H1 (cell line): ENCODE measurements around the gene NOC2L. TPM values are rescaled to one million over a fixed set of nuclear protein-coding genes. Genes with fewer than 3 reads are reported as not detected.

ENCODE experiments used
- CTCF ChIA-PET: fragments of 300-600 bp; sonication (Branson Sonifier 250); formaldehyde crosslinking; loops from one replicate; lab custom pipeline; 2021; ENCODE audit not compliant: partially characterized antibody; lab: Charles Lee
- POLR2A ChIA-PET: fragments of 300-600 bp; sonication (Branson Sonifier 250); formaldehyde crosslinking; loops from one replicate; lab custom pipeline; 2021; ENCODE audit warnings: inconsistent platforms; ENCODE audit not compliant: partially characterized antibody; lab: Charles Lee
- DNase-seq, 2 experiments: peaks; one replicate each; pipeline versions ENCODE4 v3.0.0 to v3.0.0-alpha.2; 2010 to 2022; ENCODE audit warnings: low spot score in 2 of 2, low read depth in 1 of 2, mixed read lengths in 1 of 2
- FAIRE-seq: peaks from 2 replicates; lab custom pipeline; 2011; peaks lifted over from hg19 to GRCh38; lab: Jason Lieb, UNC
- H2AFZ ChIP-seq: 2 replicates; pipeline ENCODE4 v1.8.1; 2012; ENCODE audit warnings: low read length, inconsistent platforms
- H2AK5ac ChIP-seq: 2 replicates; pipeline ENCODE4 v1.6.1; 2013; ENCODE audit warnings: low read depth, low read length
- H2BK120ac ChIP-seq: replicated peaks from 2 replicates; pipeline ENCODE3; 2013; ENCODE audit warnings: low read depth, low read length, inconsistent platforms
- H2BK12ac ChIP-seq: 2 replicates; pipeline ENCODE4 v1.6.1; 2013; ENCODE audit warnings: low read depth, low read length
- H2BK15ac ChIP-seq: 2 replicates; pipeline ENCODE4 v1.6.1; 2013; ENCODE audit warnings: low read length
- H2BK20ac ChIP-seq: 2 replicates; pipeline ENCODE4 v1.6.1; 2013; ENCODE audit warnings: low read length
- H2BK5ac ChIP-seq: 2 replicates; pipeline ENCODE4 v1.6.1; 2013; ENCODE audit warnings: low read depth, low read length
- H3K14ac ChIP-seq: 2 replicates; pipeline ENCODE4 v1.6.1; 2013; ENCODE audit warnings: inconsistent platforms; ENCODE audit not compliant: insufficient read length
- H3K18ac ChIP-seq: 2 replicates; pipeline ENCODE4 v1.6.1; 2013; ENCODE audit warnings: low read length; ENCODE audit errors: extremely low read depth
- H3K23ac ChIP-seq: 2 replicates; pipeline ENCODE4 v1.6.1; 2013; ENCODE audit warnings: inconsistent platforms; ENCODE audit not compliant: insufficient read length
- H3K23me2 ChIP-seq: 2 replicates; pipeline ENCODE4 v1.6.1; 2013; ENCODE audit warnings: low read depth, low read length
- H3K27ac ChIP-seq: 2 replicates; pipeline ENCODE4 v1.6.1; 2011; ENCODE audit warnings: low read depth, low read length, inconsistent platforms
- H3K27me3 ChIP-seq, 4 experiments: replicated peaks in 1 of 4; 1 replicate in 1 of 4; 2 replicates in 3 of 4; pipeline versions ENCODE4 v1.6.1 to v1.8.1; 2011 to 2013; ENCODE audit warnings: low read length in 3 of 4, mild to moderate bottlenecking in 3 of 4, inconsistent platforms in 2 of 4, mixed read lengths in 2 of 4, moderate library complexity in 1 of 4; ENCODE audit not compliant: control insufficient read depth in 3 of 4, insufficient read depth in 3 of 4; ENCODE audit errors: extremely low read depth in 1 of 4
- H3K36me3 ChIP-seq, 4 experiments: 2 replicates each; pipeline versions ENCODE4 v1.6.1 to v1.8.1; 2011 to 2013; ENCODE audit warnings: mild to moderate bottlenecking in 4 of 4, low read length in 3 of 4, moderate library complexity in 2 of 4, control low read depth in 1 of 4, inconsistent platforms in 1 of 4; ENCODE audit not compliant: insufficient read depth in 4 of 4, control insufficient read depth in 2 of 4
- H3K4ac ChIP-seq: replicated peaks from 2 replicates; pipeline ENCODE3; 2013; ENCODE audit warnings: low read length, low read depth, mixed read lengths, inconsistent platforms; ENCODE audit not compliant: insufficient read length
- H3K4me1 ChIP-seq, 4 experiments: replicated peaks in 1 of 4; 1 replicate in 1 of 4; 2 replicates in 3 of 4; pipeline versions ENCODE4 v1.6.1 to v1.8.1; 2011 to 2013; ENCODE audit warnings: low read length in 3 of 4, inconsistent platforms in 2 of 4, mixed read lengths in 1 of 4; ENCODE audit not compliant: insufficient read depth in 4 of 4, control insufficient read depth in 3 of 4
- H3K4me2 ChIP-seq, 2 experiments: 2 replicates each; pipeline versions ENCODE4 v1.6.1 to v1.8.1; 2011 to 2013; ENCODE audit warnings: low read depth in 2 of 2, low read length in 2 of 2, control low read depth in 1 of 2, inconsistent platforms in 1 of 2, mild to moderate bottlenecking in 1 of 2; ENCODE audit not compliant: insufficient read depth in 1 of 2
- H3K4me3 ChIP-seq, 4 experiments: fragments of 200-600, 300-600 bp in 1 of 4; sonication (generic), shearing (Covaris generic), sonication (Bioruptor Twin) in 1 of 4; 2 replicates each; pipeline versions ENCODE4 v1.5.1 to v1.8.1; 2011 to 2016; ENCODE audit warnings: low read length in 4 of 4, low read depth in 3 of 4, control low read depth in 2 of 4, inconsistent platforms in 2 of 4, mild to moderate bottlenecking in 2 of 4, mixed read lengths in 1 of 4, moderate library complexity in 1 of 4; ENCODE audit not compliant: insufficient read depth in 2 of 4; ENCODE audit errors: extremely low read depth in 1 of 4
- H3K56ac ChIP-seq: replicated peaks from 2 replicates; pipeline ENCODE3; 2013; ENCODE audit warnings: low read depth, mild to moderate bottlenecking, mixed read lengths, low read length, inconsistent platforms; ENCODE audit not compliant: insufficient read length
- H3K79me1 ChIP-seq: 2 replicates; pipeline ENCODE4 v1.6.1; 2013; ENCODE audit warnings: low read depth, low read length, control low read depth
- H3K79me2 ChIP-seq, 2 experiments: 2 replicates each; pipeline versions ENCODE4 v1.6.1 to v1.8.1; 2012 to 2013; ENCODE audit warnings: low read length in 2 of 2, mild to moderate bottlenecking in 2 of 2, inconsistent platforms in 1 of 2; ENCODE audit not compliant: insufficient read depth in 2 of 2, control insufficient read depth in 1 of 2
- H3K9ac ChIP-seq, 4 experiments: replicated peaks in 1 of 4; 1 replicate in 1 of 4; 2 replicates in 3 of 4; pipeline versions ENCODE4 v1.6.1 to v1.8.1; 2011 to 2013; ENCODE audit warnings: low read depth in 3 of 4, low read length in 3 of 4, control low read depth in 2 of 4, mild to moderate bottlenecking in 2 of 4, moderate library complexity in 2 of 4, inconsistent platforms in 1 of 4; ENCODE audit errors: extremely low read depth in 1 of 4
- H3K9me3 ChIP-seq, 2 experiments: 2 replicates each; pipeline versions ENCODE4 v1.6.1 to v1.8.1; 2012 to 2013; ENCODE audit warnings: mild to moderate bottlenecking in 2 of 2, moderate library complexity in 2 of 2, control low read depth in 1 of 2, inconsistent platforms in 1 of 2, low read depth in 1 of 2, low read length in 1 of 2, mixed read lengths in 1 of 2; ENCODE audit not compliant: insufficient read depth in 2 of 2
- H4K20me1 ChIP-seq, 2 experiments: replicated peaks in 1 of 2; 2 replicates each; pipeline versions ENCODE3 to v1.8.1; 2011 to 2013; ENCODE audit warnings: inconsistent platforms in 2 of 2, low read length in 2 of 2, mild to moderate bottlenecking in 1 of 2; ENCODE audit not compliant: insufficient read depth in 2 of 2, control insufficient read depth in 1 of 2
- H4K5ac ChIP-seq: 2 replicates; pipeline ENCODE4 v1.6.1; 2013; ENCODE audit warnings: low read length, low read depth, mixed read lengths, inconsistent platforms; ENCODE audit not compliant: insufficient read length
- H4K8ac ChIP-seq: 2 replicates; pipeline ENCODE4 v1.8.0; 2013; ENCODE audit warnings: mild to moderate bottlenecking, moderate library complexity, low read length, inconsistent platforms; ENCODE audit not compliant: insufficient read depth; ENCODE audit errors: extremely low read depth
- H4K91ac ChIP-seq: replicated peaks from 2 replicates; pipeline ENCODE3; 2013; ENCODE audit warnings: low read length, mixed read lengths, inconsistent platforms; ENCODE audit not compliant: insufficient read length
- BACH1 ChIP-seq: IDR thresholded peaks from 2 replicates; pipeline ENCODE4 v1.6.1; 2012; ENCODE audit warnings: low read length, improper control_type of control experiment
- CBX5 ChIP-seq: fragments of 300-800, 300-1000 bp; sonication (generic); IDR thresholded peaks from 2 replicates; pipeline ENCODE4 v1.7.1; 2016; ENCODE audit warnings: antibody characterized with exemption, low read length, low read depth
- CHD1 ChIP-seq: IDR thresholded peaks from 2 replicates; pipeline ENCODE4 v1.6.1; 2012; ENCODE audit warnings: low read depth, low read length, improper control_type of control experiment
- CHD2 ChIP-seq: IDR thresholded peaks from 2 replicates; pipeline ENCODE4 v1.6.1; 2012; ENCODE audit warnings: low read length, improper control_type of control experiment
- CTBP2 ChIP-seq: IDR thresholded peaks from 2 replicates; pipeline ENCODE4 v1.7.0; 2011; ENCODE audit warnings: borderline replicate concordance, mild to moderate bottlenecking, moderate library complexity, mixed read lengths, low read length; ENCODE audit not compliant: insufficient read depth, insufficient read length
- HDAC2 ChIP-seq, 2 experiments: fragments of 300-600 bp in 1 of 2; sonication (generic) in 1 of 2; IDR thresholded peaks; 2 replicates each; pipeline ENCODE4 v1.6.1; 2011 to 2012; ENCODE audit warnings: low read depth in 2 of 2, low read length in 2 of 2, mild to moderate bottlenecking in 2 of 2, moderate library complexity in 2 of 2, borderline replicate concordance in 1 of 2, inconsistent platforms in 1 of 2
- KDM4A ChIP-seq: IDR thresholded peaks from one replicate; pipeline ENCODE4 v1.7.1; 2012; ENCODE audit warnings: low read depth, mild to moderate bottlenecking, moderate library complexity, low read length, inconsistent platforms; ENCODE audit not compliant: severe bottlenecking
- POLR2AphosphoS5 ChIP-seq: IDR thresholded peaks from 2 replicates; pipeline ENCODE4 v1.6.1; 2011; ENCODE audit warnings: low read depth, low read length
- RAD21 ChIP-seq, 2 experiments: IDR thresholded peaks in 1 of 2; conservative IDR thresholded peaks in 1 of 2; 2 replicates each; pipeline ENCODE4 v1.6.1; 2011; ENCODE audit warnings: low read depth in 2 of 2, low read length in 2 of 2, improper control_type of control experiment in 1 of 2, inconsistent platforms in 1 of 2, mild to moderate bottlenecking in 1 of 2, moderate library complexity in 1 of 2
- RBBP5 ChIP-seq: IDR thresholded peaks from 2 replicates; pipeline ENCODE4 v1.7.1; 2012; ENCODE audit warnings: low read depth, mild to moderate bottlenecking, inconsistent platforms, low read length, moderate library complexity, borderline replicate concordance
- RFX5 ChIP-seq: IDR thresholded peaks from 2 replicates; pipeline ENCODE4 v1.6.1; 2011; ENCODE audit warnings: low read depth, low read length, improper control_type of control experiment, borderline replicate concordance
- RXRA ChIP-seq: IDR thresholded peaks from 2 replicates; pipeline ENCODE4 v1.6.1; 2011; ENCODE audit warnings: low read depth, mild to moderate bottlenecking, low read length, moderate library complexity; ENCODE audit not compliant: insufficient read depth
- SP2 ChIP-seq: IDR thresholded peaks from 2 replicates; pipeline ENCODE4 v1.6.1; 2012; ENCODE audit warnings: mild to moderate bottlenecking, low read length, inconsistent platforms
- TAF1 ChIP-seq: IDR thresholded peaks from 2 replicates; pipeline ENCODE4 v1.6.1; 2011; ENCODE audit warnings: mild to moderate bottlenecking, low read depth, low read length
- YY1 ChIP-seq: IDR thresholded peaks from 2 replicates; pipeline ENCODE4 v1.6.1; 2011; ENCODE audit warnings: low read depth, mild to moderate bottlenecking, low read length
- WGBS, 2 experiments: shearing (Covaris generic) in 1 of 2; methylation state at CpG; one replicate each; pipeline versions ENCODE4 v1.1.6 to v1.1.7; 2013 to 2015; ENCODE audit warnings: low lambda C conversion rate in 2 of 2, mixed read lengths in 2 of 2, inconsistent platforms in 1 of 2, low coverage in 1 of 2, missing lambda C conversion rate in 1 of 2; ENCODE audit not compliant: insufficient replicate concordance in 2 of 2, insufficient coverage in 1 of 2, insufficient read length in 1 of 2; ENCODE audit errors: extremely low coverage in 1 of 2, missing lambda C conversion rate in 1 of 2; 5-methylcytosine and 5-hydroxymethylcytosine counted together
- polyA plus RNA-seq, 7 experiments: library from polyadenylated mRNA; depleted of rRNA in 3 of 7; stranded (reverse) in 5 of 7; unstranded in 2 of 7; fragments of >200 nt in 5 of 7; fragments of 200-250 nt in 2 of 7; gene quantifications; 1 replicate in 5 of 7; 2 replicates in 1 of 7; 4 replicates in 1 of 7; pipeline versions ENCODE4 v1.2.1 to v1.2.3, GENCODE V29; 2011 to 2013; ENCODE audit warnings: missing spikeins in 2 of 7, mixed read lengths in 2 of 7
- total RNA-seq: library from RNA; stranded (reverse); fragmentation: NEBNext Ultra II Directional; extraction: Animal tissue kit (Norgen Biotek cat#: 25700); gene quantifications from 2 replicates; pipeline ENCODE4 v1.2.1, GENCODE V29; 2021

NOC2L gene
- total and polyA plus RNA-seq, 2 of the 8 experiments (the other 6 are each of a cell fraction or from before 2014, with no cell fraction given) = 74.7 to 130 TPM

- Histone ChIP-seq H4K20me1 (peaks cover 15 to 18% of the 10 kb centered on the region in 2 experiments), H4K8ac (peak overlapping the region; percentile 68; the same call in 1 of the 2 replicates), H3K9me3 (no peaks in the 10 kb centered on the region), H4K91ac (no peak overlapping the region), H2BK12ac (no peak overlapping the region), H3K56ac (no peak overlapping the region), H3K36me3 (no peaks in the 10 kb centered on the region), H3K14ac (no peak overlapping the region), H2BK15ac (no peak overlapping the region), H2AFZ (no peak overlapping the region), H4K5ac (no peak overlapping the region), H3K23ac (no peak overlapping the region), H2BK120ac (no peak overlapping the region), H3K4me3 (no peak overlapping the region), H3K79me2 (no peaks in the 10 kb centered on the region), H3K18ac (no peak overlapping the region), H3K4ac (no peak overlapping the region), H3K4me2 (no peak overlapping the region), H3K27ac (no peak overlapping the region), H3K79me1 (no peaks in the 10 kb centered on the region), H3K9ac (no peak overlapping the region), H2BK20ac (no peak overlapping the region), H3K27me3 (peaks cover 63 to 90% (median 86%) of the 10 kb centered on the region in 4 experiments), H2AK5ac (no peak overlapping the region), H2BK5ac (no peak overlapping the region), H3K4me1 (peaks cover 2 to 10% (median 8%) of the 10 kb centered on the region in 4 experiments), H3K23me2 (no peaks in the 10 kb centered on the region)
- POLR2A ChIA-PET = no interaction called here
- TF ChIP-seq HDAC2 (IDR thresholded peaks at IDR 0.05; ENCODE audit: borderline replicate concordance in 1 of 2, low read depth in 2 of 2, low read length in 2 of 2) (no peak), RXRA (no peak), CBX5 (no peak), BACH1 (no peak), CTBP2 (no peak), RAD21 (IDR thresholded peaks at IDR 0.05 in 1 of 2, conservative IDR thresholded peaks at IDR 0.05 in 1 of 2; ENCODE audit: low read depth in 2 of 2, low read length in 2 of 2) (no peak), SP2 (no peak), KDM4A (no peak), CHD2 (no peak), TAF1 (no peak), POLR2AphosphoS5 (no peak), RFX5 (no peak), RBBP5 (no peak), CHD1 (no peak), YY1 (no peak)
- DNase-seq = no peak
- whole genome bisulfite sequencing, 2 experiments = 67% methylated on average over 12 of the region's 16 CpGs; no CpG with 5 or more reads in 1 of the 2 experiments
- FAIRE-seq = no peak
- CTCF ChIA-PET = interaction anchor here (0.7 to 4.6 kb wide), 3 partner anchors 8 to 32 kb away, joined by 3 to 45 read pairs (median 3); no protein-coding TSS in a partner anchor
Measured at GRCh38 chr1:932173-932510, 26.9 kb downstream of the NOC2L start.
